ENCODE measurements around the gene NXPH2.

Gene NXPH2

DNA sequence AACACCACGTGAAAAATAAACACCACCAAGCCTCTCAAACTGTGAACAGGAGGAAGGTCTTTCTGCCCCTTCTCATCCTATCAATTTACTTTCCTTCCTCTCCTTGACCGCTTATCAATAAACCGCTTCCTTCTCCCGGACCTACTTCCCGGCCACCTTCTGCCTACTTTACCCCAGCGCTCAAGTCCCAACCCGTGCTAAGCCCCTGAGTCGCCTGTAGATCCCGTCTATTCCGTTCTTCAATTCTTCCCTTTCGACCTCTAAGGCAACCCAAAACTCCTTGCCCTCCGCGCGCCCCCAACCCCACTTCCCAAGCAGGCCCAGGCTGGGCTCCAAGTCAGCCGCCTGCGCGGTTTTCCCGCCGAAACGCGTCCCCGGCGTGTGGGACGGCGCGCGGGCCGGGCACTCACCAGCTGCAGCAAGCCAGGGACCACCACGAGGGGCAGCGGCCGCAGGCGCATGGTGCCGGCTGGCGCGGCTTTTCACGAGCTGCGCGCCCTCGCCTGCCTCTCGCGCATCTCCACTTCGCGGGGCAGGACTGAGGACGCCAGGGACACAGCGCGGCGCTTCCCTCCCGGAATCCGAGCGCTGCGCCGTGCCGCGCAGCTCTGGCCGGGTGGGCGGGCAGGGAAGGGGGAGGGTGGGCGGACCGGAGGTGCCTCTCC is at the start of gene NXPH2:
TSS of gene NXPH2 (minus strand) at position 610 of the 665 bp plus-strand sequence. CDS start at position 461, 149 bp downstream.
- TF ChIP-seq, protein P1, sequence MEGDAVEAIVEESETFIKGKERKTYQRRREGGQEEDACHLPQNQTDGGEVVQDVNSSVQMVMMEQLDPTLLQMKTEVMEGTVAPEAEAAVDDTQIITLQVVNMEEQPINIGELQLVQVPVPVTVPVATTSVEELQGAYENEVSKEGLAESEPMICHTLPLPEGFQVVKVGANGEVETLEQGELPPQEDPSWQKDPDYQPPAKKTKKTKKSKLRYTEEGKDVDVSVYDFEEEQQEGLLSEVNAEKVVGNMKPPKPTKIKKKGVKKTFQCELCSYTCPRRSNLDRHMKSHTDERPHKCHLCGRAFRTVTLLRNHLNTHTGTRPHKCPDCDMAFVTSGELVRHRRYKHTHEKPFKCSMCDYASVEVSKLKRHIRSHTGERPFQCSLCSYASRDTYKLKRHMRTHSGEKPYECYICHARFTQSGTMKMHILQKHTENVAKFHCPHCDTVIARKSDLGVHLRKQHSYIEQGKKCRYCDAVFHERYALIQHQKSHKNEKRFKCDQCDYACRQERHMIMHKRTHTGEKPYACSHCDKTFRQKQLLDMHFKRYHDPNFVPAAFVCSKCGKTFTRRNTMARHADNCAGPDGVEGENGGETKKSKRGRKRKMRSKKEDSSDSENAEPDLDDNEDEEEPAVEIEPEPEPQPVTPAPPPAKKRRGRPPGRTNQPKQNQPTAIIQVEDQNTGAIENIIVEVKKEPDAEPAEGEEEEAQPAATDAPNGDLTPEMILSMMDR (conservative IDR thresholded peaks at IDR 0.05): no peak
- H3K27ac ChIP-seq: no peak within 1 kb of the TSS; the same call in 1 of the 2 replicates

DNA sequence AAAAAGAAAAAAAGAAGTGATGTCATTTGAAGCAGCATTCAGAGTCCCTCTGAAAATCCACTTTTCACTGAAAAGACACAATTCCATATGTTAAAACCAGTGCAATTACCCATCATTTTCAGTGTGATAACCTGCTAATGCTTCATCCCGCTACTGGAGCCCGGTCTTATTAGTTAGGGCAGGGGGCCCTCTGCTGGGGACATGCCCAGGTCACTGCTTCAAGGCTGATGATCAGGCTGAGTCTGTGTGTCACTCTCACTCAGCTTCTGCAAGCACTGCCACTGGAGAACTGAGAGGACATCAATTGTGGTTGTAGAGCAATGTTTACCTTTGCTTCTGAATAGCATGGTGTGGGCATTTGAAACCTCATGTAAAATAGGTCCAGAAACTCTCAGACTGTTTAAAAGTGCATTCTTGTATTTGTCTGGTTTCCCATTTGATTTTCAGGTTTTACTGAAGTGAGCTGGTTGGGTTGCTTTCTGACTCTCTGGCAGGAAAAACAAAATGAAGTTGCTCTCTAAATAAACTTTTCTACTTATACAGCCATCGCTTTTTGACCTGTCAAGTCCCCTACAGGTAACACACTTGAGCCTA is 49.2 kb upstream of the NXPH2 start:
- peak overlapping the region; percentile 34 for H3K27ac ChIP-seq
- TF ChIP-seq, protein P1 (conservative IDR thresholded peaks at IDR 0.05): peak; percentile 81

DNA sequence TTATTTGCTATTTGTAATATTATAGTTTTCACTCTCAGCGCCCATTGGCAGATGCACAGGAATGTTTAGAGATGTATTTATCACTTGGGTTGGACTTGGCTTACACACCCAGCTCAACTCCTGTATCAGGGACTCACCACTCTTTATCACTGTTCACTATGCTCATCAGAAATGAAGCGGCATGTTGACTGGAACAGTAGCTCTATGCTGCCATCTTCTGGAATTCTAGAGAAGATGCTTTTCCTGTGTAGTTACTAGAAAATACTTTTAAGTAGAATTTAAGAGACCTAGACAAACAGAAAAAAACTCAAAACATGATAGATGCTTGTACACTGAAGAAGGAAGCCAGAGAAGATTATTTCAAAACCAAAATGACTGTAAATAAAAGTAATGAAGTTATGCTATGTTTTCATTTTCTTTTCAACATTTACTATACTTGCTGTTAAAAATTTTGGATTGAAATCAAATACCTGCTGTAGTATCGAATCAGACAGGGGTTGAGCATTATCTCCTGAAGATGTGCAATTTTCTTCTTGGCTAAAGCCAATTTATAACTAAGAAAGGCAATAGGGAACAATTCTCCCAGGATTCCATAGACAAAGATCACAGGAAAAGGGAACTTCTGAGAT is 47.4 kb upstream of the NXPH2 start:
- H3K27ac ChIP-seq: no peak overlapping the region
- TF ChIP-seq, protein P1 (conservative IDR thresholded peaks at IDR 0.05): peak; percentile 82

DNA sequence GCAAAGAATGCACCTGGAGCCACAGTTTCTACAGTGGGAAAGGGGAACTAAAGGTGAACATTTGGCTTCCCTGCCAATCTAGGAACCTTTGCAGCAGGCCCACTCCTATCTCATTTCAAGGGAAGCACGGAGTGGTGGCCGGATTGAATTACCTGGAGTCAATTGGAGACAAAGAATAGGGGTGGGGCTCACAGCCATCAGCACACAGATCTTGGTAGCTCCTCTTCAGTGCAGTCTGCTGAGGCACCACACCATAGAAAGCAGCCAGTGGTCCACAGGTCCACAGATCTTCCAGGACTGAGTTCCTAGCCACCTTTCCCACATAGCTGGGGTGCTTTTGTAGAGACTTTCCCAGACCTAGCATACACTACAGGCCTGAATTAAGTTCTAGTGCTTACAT is 43.5 kb upstream of the NXPH2 start:
- no peak overlapping the region for H3K27ac ChIP-seq
- TF ChIP-seq, protein P1 (conservative IDR thresholded peaks at IDR 0.05): no peak

DNA sequence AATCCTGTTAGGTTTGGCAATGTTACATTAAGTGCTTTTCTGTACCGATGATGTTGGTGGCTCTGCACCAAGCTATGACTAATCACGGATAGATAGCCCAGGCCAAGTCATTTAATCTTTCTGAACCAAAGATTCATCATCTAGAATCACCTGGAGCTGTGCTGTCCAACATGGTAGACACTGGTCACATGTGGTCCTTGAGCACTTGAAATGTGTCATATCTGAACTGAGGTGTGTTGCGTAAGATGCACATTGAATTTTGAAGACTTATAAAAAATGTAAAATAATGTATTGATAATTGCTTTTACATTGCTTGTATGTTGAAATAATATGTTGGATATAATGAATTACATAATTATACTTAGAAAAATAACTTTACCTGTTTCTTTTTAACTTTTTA is 39.8 kb upstream of the NXPH2 start:
- H3K27ac ChIP-seq: no peak overlapping the region
- TF ChIP-seq, protein P1 (conservative IDR thresholded peaks at IDR 0.05): no peak

DNA sequence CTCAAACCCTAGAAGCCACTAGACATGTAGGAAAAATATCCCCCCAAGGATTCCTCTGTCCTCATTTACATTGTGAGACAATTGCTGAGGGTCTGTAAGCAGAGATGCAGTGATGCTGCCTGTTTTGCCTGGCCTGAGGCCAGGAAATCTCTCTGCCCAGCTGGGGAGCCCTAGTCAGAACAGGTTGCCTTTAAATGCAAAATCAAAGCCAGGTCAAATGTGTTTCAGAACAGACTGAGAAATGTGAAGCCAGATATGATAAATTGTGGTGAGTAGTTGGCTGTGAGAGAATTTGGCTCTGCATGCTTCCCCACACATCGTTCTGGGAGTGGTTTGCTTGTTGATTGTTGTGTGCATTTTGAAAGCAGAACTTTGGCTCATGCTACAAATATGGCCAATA is 38.4 kb upstream of the NXPH2 start:
- no peak overlapping the region for H3K27ac ChIP-seq

More for the DNA sequence above, 38.4 kb upstream of the NXPH2 start:
- TF ChIP-seq, protein P1 (conservative IDR thresholded peaks at IDR 0.05): no peak
